Cerebellar cortex (tissue), 1 donor: ENCODE measurements around the gene SLC24A5.

ENCODE experiments used
- DNase-seq: peaks from one replicate; pipeline ENCODE4 v3.0.0-alpha.2; 2015; ENCODE audit warnings: low spot score

The SLC24A5 gene

GRCh38 chr15:48112242-48112641 lies 8.5 kb upstream of the SLC24A5 start:
- peak; percentile 66 for DNase-seq

- DNase-seq, result no peak
These were observed 1.5 kb upstream of the SLC24A5 start for GRCh38 chr15:48119277-48119676.

GRCh38 chr15:48121849-48122248 lies 1.1 kb downstream of the SLC24A5 start:
- no peak for DNase-seq

GRCh38 chr15:48126667-48127355 lies 6.0 kb downstream of the SLC24A5 start:
- DNase-seq, result no peak

- DNase-seq, result no peak
These were observed 10.5 kb downstream of the SLC24A5 start for GRCh38 chr15:48131324-48131723.

- DNase-seq, result no peak
These were observed 12.1 kb downstream of the SLC24A5 start for GRCh38 chr15:48132874-48133273.

GRCh38 chr15:48143856-48144255 lies 23.1 kb downstream of the SLC24A5 start:
- DNase-seq, result no peak

GRCh38 chr15:48144889-48145288 lies 24.1 kb downstream of the SLC24A5 start:
- DNase-seq, result no peak

- no peak for DNase-seq
These were observed 25.1 kb downstream of the SLC24A5 start for GRCh38 chr15:48145923-48146322.

- no peak for DNase-seq
These were observed 26.6 kb downstream of the SLC24A5 start for GRCh38 chr15:48147358-48147757.

- DNase-seq, result no peak
These were observed 29.1 kb downstream of the SLC24A5 start for GRCh38 chr15:48149858-48150257.

GRCh38 chr15:48153526-48153925 lies 32.7 kb downstream of the SLC24A5 start:
- no peak for DNase-seq

- DNase-seq, result no peak
These were observed 47.8 kb downstream of the SLC24A5 start for GRCh38 chr15:48168616-48169015.

- no peak for DNase-seq
These were observed 50.2 kb downstream of the SLC24A5 start for GRCh38 chr15:48170981-48171380.

- no peak for DNase-seq
These were observed 54.3 kb downstream of the SLC24A5 start for GRCh38 chr15:48175126-48175525.

GRCh38 chr15:48176112-48176511 lies 55.3 kb downstream of the SLC24A5 start:
- DNase-seq, result no peak

GRCh38 chr15:48176957-48177356 lies 56.2 kb downstream of the SLC24A5 start:
- DNase-seq, result peak; percentile 14

GRCh38 chr15:48177383-48177765 lies 56.6 kb downstream of the SLC24A5 start:
- peak; percentile 69 for DNase-seq

GRCh38 chr15:48177766-48178647 lies 57.2 kb downstream of the SLC24A5 start, which contains the start of gene MYEF2:
MYEF2 (minus strand) TSS chr15:48178295; CDS start chr15:48178237, 58 bp downstream.
- peak; percentile 84 for DNase-seq

GRCh38 chr15:48178648-48178931 lies 57.8 kb downstream of the SLC24A5 start:
- no peak for DNase-seq

- DNase-seq, result no peak
These were observed 62.0 kb downstream of the SLC24A5 start for GRCh38 chr15:48182749-48183148.

- DNase-seq, result no peak
These were observed 64.7 kb downstream of the SLC24A5 start for GRCh38 chr15:48185529-48185928.

GRCh38 chr15:48186271-48186670 lies 65.5 kb downstream of the SLC24A5 start:
- DNase-seq, result no peak
